NCI-H2227 (cell line): ENCODE results near the gene JOSD2.

Experiments
- DNase-seq: peaks from one replicate; lab custom pipeline; 2025; ENCODE audit not compliant: unreplicated experiment; lab: John Stamatoyannopoulos, UW

Gene JOSD2

DNA sequence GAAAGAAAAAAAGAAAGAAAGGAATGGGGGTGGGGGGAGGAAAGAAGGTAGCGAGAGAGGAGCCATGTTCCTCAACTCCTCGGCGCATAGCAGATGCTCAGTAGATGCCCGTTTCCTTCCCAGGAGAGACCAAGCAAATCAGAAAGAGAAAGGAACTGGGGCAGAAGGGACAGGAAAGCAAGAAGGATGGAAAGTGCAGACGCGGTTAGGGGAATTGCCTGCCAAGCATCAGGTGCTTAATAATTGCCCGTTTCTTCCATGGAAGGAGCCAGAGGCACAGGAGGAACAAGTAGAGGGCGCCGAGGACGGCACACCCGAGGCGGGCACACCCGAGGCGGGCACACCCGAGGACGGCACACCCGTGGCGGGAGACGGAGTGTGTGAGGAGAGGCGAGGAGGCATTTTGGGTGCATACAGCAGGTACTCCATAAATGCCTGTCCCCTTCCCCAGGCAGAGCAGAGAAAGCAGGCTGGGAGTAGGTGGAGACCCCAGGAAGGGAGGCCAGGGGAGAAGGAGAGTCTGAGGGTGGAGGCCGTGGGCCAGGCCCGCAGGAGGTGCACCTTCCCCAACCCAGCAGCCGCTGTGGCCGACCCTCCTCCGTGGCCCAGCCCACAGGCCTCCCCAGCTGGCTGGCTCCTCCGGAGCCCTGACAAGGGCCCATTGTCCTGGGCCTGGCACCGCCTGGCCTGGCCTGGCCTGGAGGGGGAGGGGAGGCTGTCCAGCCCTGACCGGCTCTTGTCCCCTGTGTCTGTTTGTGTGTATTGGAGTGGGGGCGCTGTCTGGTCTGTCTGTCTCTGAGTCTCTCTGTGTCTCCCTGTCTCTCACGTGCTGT is 14.6 kb downstream of the JOSD2 start:
- no peak for DNase-seq

DNA sequence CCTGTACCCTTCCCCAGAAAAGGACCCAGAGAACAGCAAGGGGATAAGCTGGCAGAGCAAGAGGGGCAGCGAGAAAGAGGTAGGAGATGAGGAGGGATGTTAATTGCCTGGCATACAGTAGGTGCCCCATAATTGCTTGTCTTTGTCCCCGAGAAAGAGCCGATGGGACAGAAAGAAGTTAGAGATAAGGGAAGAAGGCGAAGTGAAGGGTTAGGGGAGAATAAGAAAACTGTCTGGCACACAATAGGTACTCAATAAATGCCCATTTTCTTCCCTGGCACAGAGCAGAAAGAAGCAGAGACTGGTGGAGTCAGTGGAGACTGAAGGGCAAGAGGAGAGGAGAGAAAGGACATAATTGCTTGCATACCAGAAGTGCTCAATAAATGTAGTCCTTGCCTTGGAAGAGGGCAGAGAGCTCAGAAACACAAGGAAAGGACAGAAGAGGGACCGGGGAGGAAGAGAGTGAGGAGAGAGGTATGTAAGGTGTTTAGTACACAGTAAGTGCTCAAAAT is 15.9 kb downstream of the JOSD2 start:
- DNase-seq = no peak

- no peak for DNase-seq
Measured at GRCh38 chr19:50494186-50495019, 16.6 kb downstream of the JOSD2 start.

- DNase-seq = no peak
Measured at GRCh38 chr19:50493171-50493570, 17.8 kb downstream of the JOSD2 start.

DNA sequence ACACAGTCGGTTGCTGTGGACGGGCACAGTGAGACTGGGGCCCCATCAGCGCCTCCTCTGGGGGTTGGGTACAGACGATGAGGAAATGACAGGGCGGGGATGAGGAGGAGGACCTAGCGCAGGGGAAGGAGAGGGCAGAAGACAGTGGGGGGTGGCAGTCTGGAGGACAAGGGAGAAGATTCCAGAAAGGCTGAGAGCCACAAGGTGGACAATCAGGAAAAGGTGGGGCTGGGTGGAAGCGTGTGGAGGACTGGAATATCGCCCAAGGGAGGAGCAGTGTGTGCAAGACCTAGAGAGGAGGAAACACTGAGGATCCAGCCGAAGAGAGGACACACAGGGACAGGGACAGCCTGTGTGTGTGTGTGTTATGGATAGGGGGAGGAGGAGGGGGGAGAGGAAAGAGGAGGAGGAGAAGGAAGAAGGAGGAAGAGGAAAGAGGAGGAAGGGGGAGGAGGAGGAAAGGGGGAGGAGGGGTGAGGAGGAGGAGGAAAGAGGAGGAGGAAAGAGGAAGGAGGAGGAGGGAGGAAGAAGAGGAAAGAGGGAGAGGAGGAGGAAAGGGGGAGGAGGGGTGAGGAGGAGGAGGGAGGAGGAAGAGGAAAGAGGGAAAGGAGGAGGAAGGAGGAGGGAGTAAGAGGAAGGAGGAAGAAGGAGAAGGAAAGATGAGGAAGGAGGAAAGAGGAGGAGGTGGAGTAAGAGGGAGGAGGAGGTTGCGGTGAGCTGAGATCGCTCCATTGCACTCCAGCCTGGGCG is 18.5 kb downstream of the JOSD2 start:
- no peak for DNase-seq

DNA sequence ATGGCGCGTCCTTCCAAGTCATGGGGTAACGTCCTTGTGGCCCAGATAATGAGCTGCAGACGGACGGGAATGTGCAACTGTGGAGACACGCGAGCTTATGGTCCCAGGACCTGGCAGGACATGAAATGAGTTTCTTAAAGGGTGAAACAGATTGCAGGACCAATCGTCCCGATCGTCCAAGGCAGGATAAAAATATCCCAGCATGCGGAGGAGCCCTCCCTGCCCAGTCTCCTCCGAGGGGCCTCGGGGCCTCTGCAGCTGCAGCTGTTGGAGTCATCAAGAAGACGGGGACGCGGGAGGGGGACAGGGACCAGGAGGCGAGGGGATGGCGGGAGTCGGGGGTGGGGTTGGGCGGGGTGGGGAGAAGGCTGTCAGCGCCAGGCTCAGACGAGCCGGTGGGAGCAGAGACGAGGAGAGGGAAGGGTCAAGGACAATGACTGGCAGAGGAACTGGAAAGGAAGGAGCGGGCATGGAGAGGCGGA is 20.0 kb downstream of the JOSD2 start:
- DNase-seq = no peak

- no peak for DNase-seq
Measured at GRCh38 chr19:50490411-50490811, 20.6 kb downstream of the JOSD2 start.

GRCh38 chr19:50489461-50490011 is 21.5 kb downstream of the JOSD2 start:
- DNase-seq = no peak

DNA sequence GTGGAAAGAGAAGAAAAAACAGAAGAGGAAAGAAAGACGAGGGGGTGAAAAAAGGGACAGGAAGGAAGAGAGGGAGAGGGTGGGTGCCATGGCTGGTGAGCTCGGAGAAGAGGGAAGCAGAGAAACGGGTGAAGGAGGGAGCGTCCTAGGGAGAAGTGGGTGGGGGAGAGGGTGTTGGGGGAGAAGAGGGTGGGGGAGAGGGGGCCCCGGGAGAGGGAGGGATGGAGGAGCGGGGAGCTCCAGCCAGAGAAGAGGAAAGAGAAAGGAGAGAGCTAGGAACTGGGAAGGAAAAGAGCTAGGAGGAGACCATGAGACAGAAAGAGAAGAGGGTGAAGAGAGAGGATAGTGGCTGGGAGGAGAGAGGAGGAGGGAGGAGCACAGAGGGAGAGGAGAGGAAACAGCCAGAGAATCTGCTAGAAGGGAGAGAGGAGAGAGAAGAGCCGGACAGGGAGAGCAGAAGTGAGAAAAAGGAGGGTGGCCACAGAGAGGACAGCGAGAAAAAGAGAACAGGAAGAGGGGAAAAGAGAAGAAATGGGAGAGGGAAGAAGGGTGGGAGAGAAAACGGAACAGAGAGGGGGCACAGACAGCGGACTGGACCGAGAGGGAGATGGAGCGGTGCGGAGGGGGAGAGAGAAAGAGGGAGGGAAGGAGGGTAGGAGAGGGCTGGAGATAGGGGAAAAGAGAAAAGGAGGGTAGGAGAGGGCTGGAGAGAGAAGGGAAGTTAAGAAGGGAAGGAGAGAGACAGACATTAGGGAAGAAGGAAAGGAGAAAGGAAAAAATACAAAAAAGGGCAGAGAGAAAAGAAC is 22.4 kb downstream of the JOSD2 start:
- no peak for DNase-seq

- DNase-seq = peak; percentile 28
Measured at GRCh38 chr19:50486823-50487515, 24.0 kb downstream of the JOSD2 start.

DNA sequence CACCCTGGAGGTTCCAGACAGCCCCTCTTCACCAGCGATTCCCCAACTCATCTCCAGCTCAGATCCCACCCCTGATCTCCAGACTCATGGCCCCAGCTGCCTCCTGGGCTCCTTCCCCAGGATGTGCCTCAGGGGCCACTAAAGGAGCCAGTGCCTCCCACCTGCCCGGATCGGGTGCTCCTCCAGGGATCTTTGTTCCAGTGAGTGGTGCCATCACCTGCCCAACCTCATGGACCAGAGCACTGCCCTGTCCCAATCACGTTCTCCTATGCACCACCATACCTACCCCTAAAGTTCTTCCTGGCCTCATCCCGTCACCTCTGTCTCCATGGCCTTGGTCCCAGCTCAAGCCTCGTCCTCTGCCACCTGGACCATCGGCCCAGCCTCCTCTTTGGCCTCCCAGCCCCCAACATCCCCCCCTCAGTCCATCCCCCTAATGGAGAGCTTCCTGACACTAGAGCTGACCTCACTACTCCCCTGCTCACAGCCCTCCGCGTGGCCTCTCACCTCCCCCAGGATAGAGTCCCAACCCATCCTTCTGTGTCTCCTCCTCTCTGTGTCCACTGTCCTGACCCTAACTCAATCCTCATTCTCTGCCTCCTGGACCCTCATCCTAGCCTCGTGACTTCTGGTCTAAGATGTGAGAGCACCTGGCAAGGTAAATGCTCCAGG is 25.6 kb downstream of the JOSD2 start:
- no peak for DNase-seq

- no peak for DNase-seq
Measured at GRCh38 chr19:50482916-50483315, 28.1 kb downstream of the JOSD2 start.

GRCh38 chr19:50482271-50482855 is 28.6 kb downstream of the JOSD2 start:
- no peak for DNase-seq

- DNase-seq = no peak
Measured at GRCh38 chr19:50481351-50482149, 29.4 kb downstream of the JOSD2 start.

DNA sequence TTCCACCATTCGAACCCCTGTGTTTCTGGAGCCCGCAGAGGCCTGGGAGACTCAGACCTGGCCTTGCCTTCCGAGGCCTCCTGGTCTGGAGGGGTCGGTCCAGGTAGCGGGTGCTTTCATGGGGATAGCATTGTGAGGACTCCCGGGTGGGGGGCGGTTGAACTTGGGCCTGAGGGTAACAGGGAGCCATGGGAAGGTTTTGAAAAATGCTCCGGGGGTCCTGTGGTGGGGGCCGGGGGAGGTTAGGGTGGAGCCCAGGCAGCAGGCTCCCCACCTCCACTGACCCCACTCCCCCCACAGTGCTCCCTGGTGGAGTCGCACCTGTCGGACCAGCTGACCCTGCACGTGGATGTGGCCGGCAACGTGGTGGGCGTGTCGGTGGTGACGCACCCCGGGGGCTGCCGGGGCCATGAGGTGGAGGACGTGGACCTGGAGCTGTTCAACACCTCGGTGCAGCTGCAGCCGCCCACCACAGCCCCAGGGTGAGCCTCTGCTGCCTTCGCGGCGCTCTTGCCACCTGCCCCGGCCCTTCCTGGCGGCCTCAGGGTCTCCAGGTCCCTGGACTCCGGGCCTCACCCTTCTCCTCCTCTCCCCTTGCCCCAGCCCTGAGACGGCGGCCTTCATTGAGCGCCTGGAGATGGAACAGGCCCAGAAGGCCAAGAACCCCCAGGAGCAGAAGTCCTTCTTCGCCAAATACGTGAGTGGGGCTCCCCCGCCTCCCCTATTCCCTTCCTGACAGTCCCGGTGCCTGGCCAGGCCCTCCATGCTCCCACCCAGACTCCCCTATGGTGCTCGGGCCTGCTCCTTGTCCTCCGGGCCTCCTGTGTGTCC is 30.5 kb downstream of the JOSD2 start:
- DNase-seq = no peak

GRCh38 chr19:50479761-50480251 is 31.2 kb downstream of the JOSD2 start:
- DNase-seq = no peak
